ENCODE results near the gene CATSPERZ.

The CATSPERZ gene

GRCh38 chr11:64349404-64349803 is 49.2 kb downstream of the CATSPERZ start:
- no peak overlapping the region for H3K18ac ChIP-seq (ENCODE audit: low read length)
- H3K79me1 ChIP-seq (ENCODE audit: low read length), result no peaks in the 10 kb centered on the region
- H3K4me3 ChIP-seq (ENCODE audit: low read depth, low read length), result no peak overlapping the region
- no peak overlapping the region for H2BK12ac ChIP-seq (ENCODE audit: low read length)
- no peak overlapping the region for H3K14ac ChIP-seq (ENCODE audit: low read length)
- H3K9me3 ChIP-seq (ENCODE audit: insufficient read depth, low read depth, low read length), result no peaks in the 10 kb centered on the region
- no peaks in the 10 kb centered on the region for H3K79me2 ChIP-seq (ENCODE audit: control insufficient read depth, insufficient read depth, low read length, poor library complexity)
- H2AFZ ChIP-seq (ENCODE audit: insufficient read depth, low read length, poor library complexity), result no peak overlapping the region
- H2AK5ac ChIP-seq (ENCODE audit: low read length), result no peak overlapping the region
- H4K8ac ChIP-seq (ENCODE audit: low read depth, low read length), result no peak overlapping the region
- H3K36me3 ChIP-seq (ENCODE audit: control insufficient read depth in 1 of 2, insufficient read depth in 2 of 2, low read length in 2 of 2), result no peaks in the 10 kb centered on the region
- H3K27ac ChIP-seq (ENCODE audit: low read depth, low read length), result no peak overlapping the region
- WGBS (ENCODE audit: extremely low coverage, insufficient coverage, insufficient read length), result no CpG with 5 or more reads among the region's 11 CpGs
- no peak overlapping the region for H4K91ac ChIP-seq (ENCODE audit: low read depth, low read length)
- no peak overlapping the region for H2BK120ac ChIP-seq (ENCODE audit: insufficient read depth, low read length, poor library complexity)
- no peak overlapping the region for H2BK5ac ChIP-seq (ENCODE audit: low read depth, low read length, poor library complexity)
- H4K12ac ChIP-seq (ENCODE audit: low read depth, low read length), result no peak overlapping the region
- no peaks in the 10 kb centered on the region for H3K27me3 ChIP-seq (ENCODE audit: insufficient read depth, low read length)
- H3K9ac ChIP-seq (ENCODE audit: low read length), result no peak overlapping the region
- H3K23ac ChIP-seq (ENCODE audit: low read length), result no peak overlapping the region
- no peak for DNase-seq
- H3K4ac ChIP-seq (ENCODE audit: low read depth, low read length), result no peak overlapping the region
- H3K4me2 ChIP-seq (ENCODE audit: low read length), result no peak overlapping the region
- peaks cover 2 to 5% of the 10 kb centered on the region in 2 experiments for H3K4me1 ChIP-seq (ENCODE audit: control insufficient read depth in 1 of 2, insufficient read depth in 2 of 2, low read length in 2 of 2)

- Histone ChIP-seq H2AFZ (ENCODE audit: insufficient read depth, low read length, poor library complexity) (no peak overlapping the region), H3K18ac (ENCODE audit: low read length) (no peak overlapping the region), H4K8ac (ENCODE audit: low read depth, low read length) (no peak overlapping the region), H3K4me3 (ENCODE audit: low read depth, low read length) (no peak overlapping the region), H3K36me3 (ENCODE audit: control insufficient read depth in 1 of 2, insufficient read depth in 2 of 2, low read length in 2 of 2) (no peaks in the 10 kb centered on the region), H3K4me2 (ENCODE audit: low read length) (no peak overlapping the region), H3K4ac (ENCODE audit: low read depth, low read length) (no peak overlapping the region), H3K9ac (ENCODE audit: low read length) (no peak overlapping the region), H3K4me1 (ENCODE audit: control insufficient read depth in 1 of 2, insufficient read depth in 2 of 2, low read length in 2 of 2) (peaks cover 9 to 13% of the 10 kb centered on the region in 2 experiments), H3K27me3 (ENCODE audit: insufficient read depth, low read length) (no peaks in the 10 kb centered on the region), H3K23ac (ENCODE audit: low read length) (no peak overlapping the region), H3K9me3 (ENCODE audit: insufficient read depth, low read depth, low read length) (no peaks in the 10 kb centered on the region), H3K14ac (ENCODE audit: low read length) (no peak overlapping the region), H4K12ac (ENCODE audit: low read depth, low read length) (no peak overlapping the region), H2BK12ac (ENCODE audit: low read length) (no peak overlapping the region), H2BK5ac (ENCODE audit: low read depth, low read length, poor library complexity) (no peak overlapping the region), H3K27ac (ENCODE audit: low read depth, low read length) (no peak overlapping the region), H3K79me2 (ENCODE audit: control insufficient read depth, insufficient read depth, low read length, poor library complexity) (peaks cover 2% of the 10 kb centered on the region), H2BK120ac (ENCODE audit: insufficient read depth, low read length, poor library complexity) (no peak overlapping the region), H3K79me1 (ENCODE audit: low read length) (peaks cover 4% of the 10 kb centered on the region), H2AK5ac (ENCODE audit: low read length) (no peak overlapping the region), H4K91ac (ENCODE audit: low read depth, low read length) (no peak overlapping the region)
- WGBS (ENCODE audit: extremely low coverage, insufficient coverage, insufficient read length), result no CpG with 5 or more reads among the region's 18 CpGs
- no peak for DNase-seq
These were observed 51.0 kb downstream of the CATSPERZ start for GRCh38 chr11:64351136-64351631.

GRCh38 chr11:64352099-64352994 is 52.2 kb downstream of the CATSPERZ start:
- DNase-seq, result no peak
- H3K23ac ChIP-seq (ENCODE audit: low read length), result no peak overlapping the region
- no peak overlapping the region for H2AFZ ChIP-seq (ENCODE audit: insufficient read depth, low read length, poor library complexity)
- H3K79me2 ChIP-seq (ENCODE audit: control insufficient read depth, insufficient read depth, low read length, poor library complexity), result peaks cover 2% of the 10 kb centered on the region
- no peak overlapping the region for H3K14ac ChIP-seq (ENCODE audit: low read length)
- H4K91ac ChIP-seq (ENCODE audit: low read depth, low read length), result no peak overlapping the region
- H3K36me3 ChIP-seq (ENCODE audit: control insufficient read depth in 1 of 2, insufficient read depth in 2 of 2, low read length in 2 of 2), result no peaks in the 10 kb centered on the region
- H2BK12ac ChIP-seq (ENCODE audit: low read length), result no peak overlapping the region
- H3K9ac ChIP-seq (ENCODE audit: low read length), result no peak overlapping the region
- H3K4me3 ChIP-seq (ENCODE audit: low read depth, low read length), result no peak overlapping the region
- no CpG with 5 or more reads among the region's 33 CpGs for WGBS (ENCODE audit: extremely low coverage, insufficient coverage, insufficient read length)
- H3K4me2 ChIP-seq (ENCODE audit: low read length), result no peak overlapping the region
- H4K8ac ChIP-seq (ENCODE audit: low read depth, low read length), result no peak overlapping the region
- H3K4ac ChIP-seq (ENCODE audit: low read depth, low read length), result no peak overlapping the region
- no peak overlapping the region for H3K27ac ChIP-seq (ENCODE audit: low read depth, low read length)
- H3K18ac ChIP-seq (ENCODE audit: low read length), result no peak overlapping the region
- H3K9me3 ChIP-seq (ENCODE audit: insufficient read depth, low read depth, low read length), result no peaks in the 10 kb centered on the region
- no peak overlapping the region for H2BK120ac ChIP-seq (ENCODE audit: insufficient read depth, low read length, poor library complexity)
- H3K79me1 ChIP-seq (ENCODE audit: low read length), result peaks cover 12% of the 10 kb centered on the region
- H3K27me3 ChIP-seq (ENCODE audit: insufficient read depth, low read length), result no peaks in the 10 kb centered on the region
- H4K12ac ChIP-seq (ENCODE audit: low read depth, low read length), result no peak overlapping the region
- peaks cover 15 to 17% of the 10 kb centered on the region in 2 experiments for H3K4me1 ChIP-seq (ENCODE audit: control insufficient read depth in 1 of 2, insufficient read depth in 2 of 2, low read length in 2 of 2)
- H2AK5ac ChIP-seq (ENCODE audit: low read length), result no peak overlapping the region
- no peak overlapping the region for H2BK5ac ChIP-seq (ENCODE audit: low read depth, low read length, poor library complexity)

GRCh38 chr11:64352995-64353714 is 53.0 kb downstream of the CATSPERZ start:
- Histone ChIP-seq H4K91ac (ENCODE audit: low read depth, low read length) (no peak overlapping the region), H3K4me2 (ENCODE audit: low read length) (no peak overlapping the region), H3K36me3 (ENCODE audit: control insufficient read depth in 1 of 2, insufficient read depth in 2 of 2, low read length in 2 of 2) (no peaks in the 10 kb centered on the region), H4K8ac (ENCODE audit: low read depth, low read length) (no peak overlapping the region), H3K18ac (ENCODE audit: low read length) (no peak overlapping the region), H2AK5ac (ENCODE audit: low read length) (no peak overlapping the region), H3K79me1 (ENCODE audit: low read length) (peaks cover 17% of the 10 kb centered on the region), H2BK12ac (ENCODE audit: low read length) (no peak overlapping the region), H2BK5ac (ENCODE audit: low read depth, low read length, poor library complexity) (no peak overlapping the region), H4K12ac (ENCODE audit: low read depth, low read length) (no peak overlapping the region), H3K9me3 (ENCODE audit: insufficient read depth, low read depth, low read length) (no peaks in the 10 kb centered on the region), H3K27me3 (ENCODE audit: insufficient read depth, low read length) (no peaks in the 10 kb centered on the region), H3K79me2 (ENCODE audit: control insufficient read depth, insufficient read depth, low read length, poor library complexity) (peaks cover 2% of the 10 kb centered on the region), H3K23ac (ENCODE audit: low read length) (no peak overlapping the region), H3K27ac (ENCODE audit: low read depth, low read length) (no peak overlapping the region), H3K4me1 (ENCODE audit: control insufficient read depth in 1 of 2, insufficient read depth in 2 of 2, low read length in 2 of 2) (peaks cover 18 to 25% of the 10 kb centered on the region in 2 experiments), H3K4me3 (ENCODE audit: low read depth, low read length) (no peak overlapping the region), H3K4ac (ENCODE audit: low read depth, low read length) (no peak overlapping the region), H2BK120ac (ENCODE audit: insufficient read depth, low read length, poor library complexity) (no peak overlapping the region), H2AFZ (ENCODE audit: insufficient read depth, low read length, poor library complexity) (no peak overlapping the region), H3K9ac (ENCODE audit: low read length) (no peak overlapping the region), H3K14ac (ENCODE audit: low read length) (no peak overlapping the region)
- WGBS (ENCODE audit: extremely low coverage, insufficient coverage, insufficient read length), result no CpG with 5 or more reads among the region's 34 CpGs
- no peak for DNase-seq

All from trophoblast cell (in vitro differentiated cells and primary cell).